ENCODE results near the gene SPRR2F. TPM values are rescaled to one million over a fixed set of nuclear protein-coding genes. Genes with fewer than 3 reads are reported as not detected.
"Not testable (repeated sequence)": the region's sequence is repeated elsewhere in the genome, so short reads cannot be mapped to it uniquely, and the experiment has no call there.

The SPRR2F gene
- total and polyA plus RNA-seq, 7 experiments from 2014 or later, result not detected

GRCh38 chr1:153133267-153133666, 20.0 kb upstream of the SPRR2F start:
- intact Hi-C loops (cut with micrococcal nuclease), result no loop called here
- Histone ChIP-seq H3K27ac (ENCODE audit: low read depth, low read length) (no peak overlapping the region), H3K4me1 (ENCODE audit: control insufficient read depth in 2 of 2, insufficient read depth in 2 of 2, low read length in 2 of 2) (no peaks in the 10 kb centered on the region), H3K4me3 (ENCODE audit: low read length) (no peak overlapping the region), H3K9me3 (ENCODE audit: control insufficient read depth in 2 of 3, low read length in 3 of 3) (no peaks in the 10 kb centered on the region), H3K27me3 (ENCODE audit: control insufficient read depth in 2 of 2, insufficient read depth in 2 of 2, low read length in 2 of 2) (peaks cover 0 to 5% of the 10 kb centered on the region in 2 donors), H3K36me3 (ENCODE audit: control insufficient read depth in 2 of 3, insufficient read depth in 3 of 3, low read length in 3 of 3) (no peaks in the 10 kb centered on the region)
- ChIA-PET POLR2A (no interaction called here), CTCF (no interaction called here)
- Mint-ChIP-seq H3K4me1 (no peaks in the 10 kb centered on the region), H3K27me3 (peaks cover 20 to 73% (median 67%) of the 10 kb centered on the region in 5 donors), H3K36me3 (peaks cover 0 to 4% (median 0%) of the 10 kb centered on the region in 5 donors), H3K27ac (no peak overlapping the region), H3K9me3 (peaks cover 0 to 14% (median 0%) of the 10 kb centered on the region in 11 donors), H3K4me3 (no peak overlapping the region)
- ATAC-seq (no peak), DNase-seq (no peak)

GRCh38 chr1:153128688-153129087, 15.4 kb upstream of the SPRR2F start:
- POLR2A ChIA-PET; H3K4me3 Mint-ChIP-seq; H3K4me1 ChIP-seq (ENCODE audit: control insufficient read depth in 2 of 2, insufficient read depth in 2 of 2, low read length in 2 of 2); H3K27ac Mint-ChIP-seq; ATAC-seq; H3K27ac ChIP-seq (ENCODE audit: low read depth, low read length); H3K27me3 ChIP-seq (ENCODE audit: control insufficient read depth in 2 of 2, insufficient read depth in 2 of 2, low read length in 2 of 2); CTCF ChIA-PET; intact Hi-C loops (cut with micrococcal nuclease); H3K36me3 ChIP-seq (ENCODE audit: control insufficient read depth in 2 of 3, insufficient read depth in 3 of 3, low read length in 3 of 3); H3K4me3 ChIP-seq (ENCODE audit: low read length); H3K4me1 Mint-ChIP-seq; DNase-seq: not testable (repeated sequence)
- Mint-ChIP-seq H3K27me3 (peaks cover 0 to 42% (median 34%) of the 10 kb centered on the region in 5 donors), H3K36me3 (peaks cover 0 to 14% (median 0%) of the 10 kb centered on the region in 5 donors), H3K9me3 (peaks cover 0 to 37% (median 14%) of the 10 kb centered on the region in 11 donors)
- H3K9me3 ChIP-seq (ENCODE audit: control insufficient read depth in 2 of 3, low read length in 3 of 3), result peaks cover 0 to 12% (median 0%) of the 10 kb centered on the region in 3 experiments

GRCh38 chr1:153127296-153127695, 14.0 kb upstream of the SPRR2F start:
- intact Hi-C loops (cut with micrococcal nuclease), result no loop called here
- DNase-seq (no peak), ATAC-seq (no peak)
- Mint-ChIP-seq H3K4me1 (no peaks in the 10 kb centered on the region), H3K36me3 (peaks cover 0 to 14% (median 0%) of the 10 kb centered on the region in 5 donors), H3K9me3 (peaks cover 0 to 46% (median 17%) of the 10 kb centered on the region in 11 donors), H3K4me3 (no peak overlapping the region), H3K27me3 (peaks cover 0 to 32% (median 26%) of the 10 kb centered on the region in 5 donors), H3K27ac (no peak overlapping the region)
- Histone ChIP-seq H3K9me3 (ENCODE audit: control insufficient read depth in 2 of 3, low read length in 3 of 3) (peaks cover 0 to 12% (median 0%) of the 10 kb centered on the region in 3 experiments), H3K36me3 (ENCODE audit: control insufficient read depth in 2 of 3, insufficient read depth in 3 of 3, low read length in 3 of 3) (no peaks in the 10 kb centered on the region), H3K27me3 (ENCODE audit: control insufficient read depth in 2 of 2, insufficient read depth in 2 of 2, low read length in 2 of 2) (peaks cover 0 to 5% of the 10 kb centered on the region in 2 donors), H3K4me3 (ENCODE audit: low read length) (no peak overlapping the region), H3K4me1 (ENCODE audit: control insufficient read depth in 2 of 2, insufficient read depth in 2 of 2, low read length in 2 of 2) (no peaks in the 10 kb centered on the region), H3K27ac (ENCODE audit: low read depth, low read length) (no peak overlapping the region)
- CTCF ChIA-PET, result no interaction called here
- POLR2A ChIA-PET, result no interaction called here

GRCh38 chr1:153125536-153125935, 12.2 kb upstream of the SPRR2F start:
- intact Hi-C loops (cut with micrococcal nuclease), result no loop called here

GRCh38 chr1:153123793-153124192, 10.5 kb upstream of the SPRR2F start:
- H3K4me1 Mint-ChIP-seq; POLR2A ChIA-PET; DNase-seq; H3K27ac ChIP-seq (ENCODE audit: low read depth, low read length); H3K4me3 Mint-ChIP-seq; CTCF ChIA-PET; intact Hi-C loops (cut with micrococcal nuclease); ATAC-seq; H3K4me3 ChIP-seq (ENCODE audit: low read length); H3K36me3 ChIP-seq (ENCODE audit: control insufficient read depth in 2 of 3, insufficient read depth in 3 of 3, low read length in 3 of 3); H3K27ac Mint-ChIP-seq; H3K27me3 ChIP-seq (ENCODE audit: control insufficient read depth in 2 of 2, insufficient read depth in 2 of 2, low read length in 2 of 2); H3K4me1 ChIP-seq (ENCODE audit: control insufficient read depth in 2 of 2, insufficient read depth in 2 of 2, low read length in 2 of 2): not testable (repeated sequence)
- H3K9me3 ChIP-seq (ENCODE audit: control insufficient read depth in 2 of 3, low read length in 3 of 3), result peaks cover 0 to 12% (median 0%) of the 10 kb centered on the region in 3 experiments
- H3K9me3 Mint-ChIP-seq, result peaks cover 0 to 41% (median 18%) of the 10 kb centered on the region in 11 donors
- H3K36me3 Mint-ChIP-seq, result peaks cover 0 to 14% (median 0%) of the 10 kb centered on the region in 5 donors
- peaks cover 2 to 24% (median 19%) of the 10 kb centered on the region in 5 donors for H3K27me3 Mint-ChIP-seq

More at GRCh38 chr1:153125536-153125935, 12.2 kb upstream of the SPRR2F start:
- Mint-ChIP-seq H3K36me3 (peaks cover 0 to 14% (median 0%) of the 10 kb centered on the region in 5 donors), H3K27ac (no peak overlapping the region), H3K27me3 (peaks cover 0 to 25% (median 16%) of the 10 kb centered on the region in 5 donors), H3K4me3 (no peak overlapping the region), H3K9me3 (peaks cover 0 to 46% (median 18%) of the 10 kb centered on the region in 11 donors), H3K4me1 (no peaks in the 10 kb centered on the region)
- CTCF ChIA-PET, result no interaction called here
- DNase-seq (no peak), ATAC-seq (no peak)
- Histone ChIP-seq H3K27me3 (ENCODE audit: control insufficient read depth in 2 of 2, insufficient read depth in 2 of 2, low read length in 2 of 2) (peaks cover 0 to 5% of the 10 kb centered on the region in 2 donors), H3K36me3 (ENCODE audit: control insufficient read depth in 2 of 3, insufficient read depth in 3 of 3, low read length in 3 of 3) (no peaks in the 10 kb centered on the region), H3K9me3 (ENCODE audit: control insufficient read depth in 2 of 3, low read length in 3 of 3) (peaks cover 0 to 12% (median 0%) of the 10 kb centered on the region in 3 experiments), H3K4me3 (ENCODE audit: low read length) (no peak overlapping the region), H3K4me1 (ENCODE audit: control insufficient read depth in 2 of 2, insufficient read depth in 2 of 2, low read length in 2 of 2) (no peaks in the 10 kb centered on the region), H3K27ac (ENCODE audit: low read depth, low read length) (no peak overlapping the region)
- POLR2A ChIA-PET, result no interaction called here

GRCh38 chr1:153122831-153123421, 9.6 kb upstream of the SPRR2F start:
- H3K27ac Mint-ChIP-seq, result no peak overlapping the region
- no peaks in the 10 kb centered on the region for H3K27me3 ChIP-seq (ENCODE audit: control insufficient read depth in 2 of 2, insufficient read depth in 2 of 2, low read length in 2 of 2)
- ATAC-seq, result no peak
- ChIA-PET POLR2A (no interaction called here), CTCF (no interaction called here)
- no peaks in the 10 kb centered on the region for H3K4me1 Mint-ChIP-seq
- H3K4me1 ChIP-seq (ENCODE audit: control insufficient read depth in 2 of 2, insufficient read depth in 2 of 2, low read length in 2 of 2), result no peaks in the 10 kb centered on the region
- no peak overlapping the region for H3K4me3 ChIP-seq (ENCODE audit: low read length)
- H3K4me3 Mint-ChIP-seq, result no peak overlapping the region
- peaks cover 0 to 12% (median 0%) of the 10 kb centered on the region in 3 experiments for H3K9me3 ChIP-seq (ENCODE audit: control insufficient read depth in 2 of 3, low read length in 3 of 3)
- no peak overlapping the region for H3K27ac ChIP-seq (ENCODE audit: low read depth, low read length)
- DNase-seq, result no peak
- intact Hi-C loops (cut with micrococcal nuclease), result no loop called here
- H3K36me3 Mint-ChIP-seq, result peaks cover 0 to 14% (median 0%) of the 10 kb centered on the region in 5 donors
- peaks cover 2 to 31% (median 23%) of the 10 kb centered on the region in 5 donors for H3K27me3 Mint-ChIP-seq
- no peaks in the 10 kb centered on the region for H3K36me3 ChIP-seq (ENCODE audit: control insufficient read depth in 2 of 3, insufficient read depth in 3 of 3, low read length in 3 of 3)
- peaks cover 0 to 41% (median 18%) of the 10 kb centered on the region in 11 donors for H3K9me3 Mint-ChIP-seq

- H3K9me3 ChIP-seq (ENCODE audit: control insufficient read depth in 2 of 3, low read length in 3 of 3), result peaks cover 0 to 12% (median 0%) of the 10 kb centered on the region in 3 experiments
Observed at GRCh38 chr1:153120945-153121344, 7.6 kb upstream of the SPRR2F start.

More at GRCh38 chr1:153120945-153121344, 7.6 kb upstream of the SPRR2F start:
- Mint-ChIP-seq H3K27ac (no peak overlapping the region), H3K9me3 (peaks cover 0 to 30% (median 18%) of the 10 kb centered on the region in 11 donors), H3K4me3 (no peak overlapping the region), H3K4me1 (no peaks in the 10 kb centered on the region), H3K36me3 (peaks cover 0 to 14% (median 0%) of the 10 kb centered on the region in 5 donors), H3K27me3 (peaks cover 4 to 42% (median 36%) of the 10 kb centered on the region in 5 donors)
- H3K4me1 ChIP-seq (ENCODE audit: control insufficient read depth in 2 of 2, insufficient read depth in 2 of 2, low read length in 2 of 2), result no peaks in the 10 kb centered on the region
- intact Hi-C loops (cut with micrococcal nuclease), result no loop called here
- H3K27ac ChIP-seq (ENCODE audit: low read depth, low read length), result no peak overlapping the region
- H3K4me3 ChIP-seq (ENCODE audit: low read length), result no peak overlapping the region
- ATAC-seq, result no peak
- DNase-seq, result no peak
- peaks cover 0 to under 1% of the 10 kb centered on the region in 2 donors for H3K27me3 ChIP-seq (ENCODE audit: control insufficient read depth in 2 of 2, insufficient read depth in 2 of 2, low read length in 2 of 2)
- ChIA-PET POLR2A (no interaction called here), CTCF (no interaction called here)
- H3K36me3 ChIP-seq (ENCODE audit: control insufficient read depth in 2 of 3, insufficient read depth in 3 of 3, low read length in 3 of 3), result no peaks in the 10 kb centered on the region
